Thyroid gland (tissue), 4 donors: ENCODE measurements around the gene PPIL6.

Source experiments
- POLR2A ChIP-seq, 2 donors: fragments of 450-650 bp; IDR thresholded peaks; one replicate each; pipeline ENCODE4 v1.6.1; 2017; ENCODE audit warnings: antibody characterized with exemption in 2 of 2, mild to moderate bottlenecking in 2 of 2, moderate library complexity in 1 of 2
- TF ChIP-seq, protein P1 (sequence below), 6 experiments: fragments of 200-600 bp in 3 of 6; fragments of 450-650 bp in 3 of 6; sonication (generic) in 3 of 6; IDR thresholded peaks; one replicate each; pipeline ENCODE4 v1.5.1; 2016 to 2019; ENCODE audit warnings: antibody characterized with exemption in 6 of 6, mild to moderate bottlenecking in 2 of 6, inconsistent platforms in 1 of 6, moderate library complexity in 1 of 6

DNA sequence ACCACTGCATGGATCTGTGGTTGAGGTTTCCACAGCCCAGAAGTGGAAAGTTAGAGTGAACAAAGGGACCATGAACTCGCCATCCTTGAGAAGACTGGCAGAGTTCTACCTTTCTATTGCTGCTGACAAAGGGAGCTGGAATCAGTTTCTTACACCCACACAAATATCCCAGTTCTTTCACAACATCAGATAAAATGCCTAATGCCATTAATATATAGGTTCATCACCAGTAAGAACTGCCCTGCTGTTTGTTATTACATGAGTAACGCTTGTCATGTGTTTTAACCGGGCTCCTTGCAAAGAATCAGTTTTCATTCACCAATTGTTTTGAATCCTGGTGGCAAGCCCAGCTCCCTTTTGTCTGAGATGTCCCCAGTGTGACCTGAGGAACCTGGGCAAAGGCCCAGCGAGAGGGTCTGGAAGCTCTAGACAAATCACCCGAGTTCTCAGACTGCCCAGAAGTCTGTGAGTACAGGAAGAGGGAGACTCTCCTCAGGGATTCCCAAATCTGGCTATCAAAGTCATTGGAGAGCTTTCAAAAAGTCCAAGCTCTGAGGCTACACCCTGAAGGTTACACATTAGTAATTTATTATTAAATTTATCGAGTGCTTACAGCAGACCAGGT, 50.7 kb downstream of the PPIL6 start:
- TF ChIP-seq, protein P1, sequence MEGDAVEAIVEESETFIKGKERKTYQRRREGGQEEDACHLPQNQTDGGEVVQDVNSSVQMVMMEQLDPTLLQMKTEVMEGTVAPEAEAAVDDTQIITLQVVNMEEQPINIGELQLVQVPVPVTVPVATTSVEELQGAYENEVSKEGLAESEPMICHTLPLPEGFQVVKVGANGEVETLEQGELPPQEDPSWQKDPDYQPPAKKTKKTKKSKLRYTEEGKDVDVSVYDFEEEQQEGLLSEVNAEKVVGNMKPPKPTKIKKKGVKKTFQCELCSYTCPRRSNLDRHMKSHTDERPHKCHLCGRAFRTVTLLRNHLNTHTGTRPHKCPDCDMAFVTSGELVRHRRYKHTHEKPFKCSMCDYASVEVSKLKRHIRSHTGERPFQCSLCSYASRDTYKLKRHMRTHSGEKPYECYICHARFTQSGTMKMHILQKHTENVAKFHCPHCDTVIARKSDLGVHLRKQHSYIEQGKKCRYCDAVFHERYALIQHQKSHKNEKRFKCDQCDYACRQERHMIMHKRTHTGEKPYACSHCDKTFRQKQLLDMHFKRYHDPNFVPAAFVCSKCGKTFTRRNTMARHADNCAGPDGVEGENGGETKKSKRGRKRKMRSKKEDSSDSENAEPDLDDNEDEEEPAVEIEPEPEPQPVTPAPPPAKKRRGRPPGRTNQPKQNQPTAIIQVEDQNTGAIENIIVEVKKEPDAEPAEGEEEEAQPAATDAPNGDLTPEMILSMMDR (IDR thresholded peaks at IDR 0.05): no peak
- no peak for TF ChIP-seq POLR2A (IDR thresholded peaks at IDR 0.05)
